ENCODE results near the gene POLDIP2. TPM values are rescaled to one million over a fixed set of nuclear protein-coding genes. Genes with fewer than 3 reads are reported as not detected.

The POLDIP2 gene
- total RNA-seq, 2 donors from 2014 or later, result 69.0 to 72.1 TPM

DNA sequence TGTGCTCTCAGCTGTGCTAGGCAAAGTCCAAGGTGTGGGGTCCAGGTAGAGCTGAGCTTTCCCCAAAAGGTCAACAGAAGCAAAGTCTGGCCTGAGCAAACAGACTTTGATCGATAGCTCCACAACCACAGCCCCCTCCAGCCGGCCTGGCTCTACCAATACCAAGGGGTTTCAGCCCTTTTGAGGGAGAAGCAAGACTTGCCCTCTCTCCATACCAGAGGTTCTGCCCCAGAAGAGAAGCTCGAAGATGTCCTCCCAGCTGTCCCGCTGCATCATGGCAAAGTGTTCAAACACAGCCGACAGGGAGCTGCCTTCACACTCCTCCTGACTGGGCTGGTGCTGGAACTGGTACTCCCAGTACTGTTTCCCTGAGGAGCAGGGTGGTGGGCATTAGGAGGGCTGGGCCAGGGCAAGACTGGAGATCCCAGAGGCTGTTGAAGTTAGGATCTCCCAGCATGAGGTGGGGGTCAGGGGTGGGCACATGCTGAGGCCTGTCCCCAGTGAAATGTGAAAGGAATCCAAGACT lies 11.0 kb upstream of the POLDIP2 start:
- TF ChIP-seq, protein P1, sequence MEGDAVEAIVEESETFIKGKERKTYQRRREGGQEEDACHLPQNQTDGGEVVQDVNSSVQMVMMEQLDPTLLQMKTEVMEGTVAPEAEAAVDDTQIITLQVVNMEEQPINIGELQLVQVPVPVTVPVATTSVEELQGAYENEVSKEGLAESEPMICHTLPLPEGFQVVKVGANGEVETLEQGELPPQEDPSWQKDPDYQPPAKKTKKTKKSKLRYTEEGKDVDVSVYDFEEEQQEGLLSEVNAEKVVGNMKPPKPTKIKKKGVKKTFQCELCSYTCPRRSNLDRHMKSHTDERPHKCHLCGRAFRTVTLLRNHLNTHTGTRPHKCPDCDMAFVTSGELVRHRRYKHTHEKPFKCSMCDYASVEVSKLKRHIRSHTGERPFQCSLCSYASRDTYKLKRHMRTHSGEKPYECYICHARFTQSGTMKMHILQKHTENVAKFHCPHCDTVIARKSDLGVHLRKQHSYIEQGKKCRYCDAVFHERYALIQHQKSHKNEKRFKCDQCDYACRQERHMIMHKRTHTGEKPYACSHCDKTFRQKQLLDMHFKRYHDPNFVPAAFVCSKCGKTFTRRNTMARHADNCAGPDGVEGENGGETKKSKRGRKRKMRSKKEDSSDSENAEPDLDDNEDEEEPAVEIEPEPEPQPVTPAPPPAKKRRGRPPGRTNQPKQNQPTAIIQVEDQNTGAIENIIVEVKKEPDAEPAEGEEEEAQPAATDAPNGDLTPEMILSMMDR (conservative IDR thresholded peaks at IDR 0.05), result no peak
- no peak overlapping the region for H3K9ac ChIP-seq (ENCODE audit: extremely low read depth, low read length, poor library complexity, severe bottlenecking)
- WGBS, 2 experiments (ENCODE audit: insufficient coverage in 1 of 2, insufficient read length in 1 of 2), result 92 to 100% methylated on average over 4 to 5 of the region's 5 CpGs
- Mint-ChIP-seq H3K4me3 (no peak overlapping the region), H3K36me3 (ENCODE audit: low read depth) (peaks cover 8% of the 10 kb centered on the region), H3K27ac (no peak overlapping the region), H3K4me1 (peaks cover 20% of the 10 kb centered on the region), H3K27me3 (ENCODE audit: insufficient read depth) (peaks cover 26% of the 10 kb centered on the region), H3K9me3 (no peaks in the 10 kb centered on the region)
- H3K27ac ChIP-seq (ENCODE audit: low read depth, low read length), result no peak overlapping the region
- peaks cover 51% of the 10 kb centered on the region for H3K27me3 ChIP-seq (ENCODE audit: control insufficient read depth, insufficient read depth, low read length, poor library complexity, severe bottlenecking)
- H3K9me3 ChIP-seq (ENCODE audit: control insufficient read depth, low read length), result no peaks in the 10 kb centered on the region
- H3K4me3 ChIP-seq (ENCODE audit: low read length), result no peak overlapping the region
- H3K4me1 ChIP-seq (ENCODE audit: control insufficient read depth, insufficient read depth, low read length), result peaks cover 12% of the 10 kb centered on the region
- DNase-seq, result no peak
- H3K36me3 ChIP-seq (ENCODE audit: control insufficient read depth, insufficient read depth, low read length), result no peaks in the 10 kb centered on the region

- Mint-ChIP-seq H3K4me1 (peaks cover 21% of the 10 kb centered on the region), H3K4me3 (no peak overlapping the region), H3K27me3 (ENCODE audit: insufficient read depth) (peaks cover 20% of the 10 kb centered on the region), H3K36me3 (ENCODE audit: low read depth) (peaks cover 9% of the 10 kb centered on the region), H3K9me3 (no peaks in the 10 kb centered on the region), H3K27ac (no peak overlapping the region)
- no peak overlapping the region for H3K9ac ChIP-seq (ENCODE audit: extremely low read depth, low read length, poor library complexity, severe bottlenecking)
- H3K9me3 ChIP-seq (ENCODE audit: control insufficient read depth, low read length), result no peaks in the 10 kb centered on the region
- H3K27ac ChIP-seq (ENCODE audit: low read depth, low read length), result no peak overlapping the region
- WGBS, 2 experiments (ENCODE audit: insufficient coverage in 1 of 2, insufficient read length in 1 of 2), result 90 to 93% methylated on average over 9 to 21 of the region's 21 CpGs
- peaks cover 12% of the 10 kb centered on the region for H3K4me1 ChIP-seq (ENCODE audit: control insufficient read depth, insufficient read depth, low read length)
- no peak for DNase-seq
- H3K4me3 ChIP-seq (ENCODE audit: low read length), result no peak overlapping the region
- TF ChIP-seq, protein P1 (conservative IDR thresholded peaks at IDR 0.05), result no peak
- H3K27me3 ChIP-seq (ENCODE audit: control insufficient read depth, insufficient read depth, low read length, poor library complexity, severe bottlenecking), result peaks cover 45% of the 10 kb centered on the region
- H3K36me3 ChIP-seq (ENCODE audit: control insufficient read depth, insufficient read depth, low read length), result no peaks in the 10 kb centered on the region
Measured at GRCh38 chr17:28367641-28368305, 10.4 kb upstream of the POLDIP2 start.

- peaks cover 12% of the 10 kb centered on the region for H3K4me1 ChIP-seq (ENCODE audit: control insufficient read depth, insufficient read depth, low read length)
- WGBS, 2 experiments (ENCODE audit: insufficient coverage in 1 of 2, insufficient read length in 1 of 2), result 95% methylated on average over 1 of the region's 1 CpG; no CpG with 5 or more reads in 1 of the 2 experiments
- Mint-ChIP-seq H3K27me3 (ENCODE audit: insufficient read depth) (peaks cover 11% of the 10 kb centered on the region), H3K27ac (no peak overlapping the region), H3K4me1 (peaks cover 21% of the 10 kb centered on the region), H3K9me3 (no peaks in the 10 kb centered on the region), H3K4me3 (no peak overlapping the region), H3K36me3 (ENCODE audit: low read depth) (peaks cover 14% of the 10 kb centered on the region)
- H3K9me3 ChIP-seq (ENCODE audit: control insufficient read depth, low read length), result no peaks in the 10 kb centered on the region
- H3K27ac ChIP-seq (ENCODE audit: low read depth, low read length), result no peak overlapping the region
- TF ChIP-seq, protein P1 (conservative IDR thresholded peaks at IDR 0.05), result peak; percentile 38
- H3K36me3 ChIP-seq (ENCODE audit: control insufficient read depth, insufficient read depth, low read length), result peaks cover 7% of the 10 kb centered on the region
- H3K9ac ChIP-seq (ENCODE audit: extremely low read depth, low read length, poor library complexity, severe bottlenecking), result no peak overlapping the region
- DNase-seq, result peak; percentile 64
- H3K4me3 ChIP-seq (ENCODE audit: low read length), result no peak overlapping the region
- peaks cover 39% of the 10 kb centered on the region for H3K27me3 ChIP-seq (ENCODE audit: control insufficient read depth, insufficient read depth, low read length, poor library complexity, severe bottlenecking)
Measured at GRCh38 chr17:28366605-28367004, 9.3 kb upstream of the POLDIP2 start.
